Right renal pelvis (tissue), 4 donors: ENCODE data around the gene TMEM134. TPM values are rescaled to one million over a fixed set of nuclear protein-coding genes. Genes with fewer than 3 reads are reported as not detected.

Source experiments
- DNase-seq, 4 donors: peaks; one replicate each; pipeline ENCODE4 v3.0.0-alpha.2; 2013; ENCODE audit warnings: low read depth in 4 of 4, low spot score in 3 of 4, missing footprints in 1 of 4
- polyA plus RNA-seq, 4 donors: library from polyadenylated mRNA; unstranded; fragments of 120-200 nt; gene quantifications; one replicate each; pipeline ENCODE4 v1.2.1, GENCODE V29; 2013; ENCODE audit not compliant: insufficient read length in 4 of 4

Gene TMEM134
- polyA plus RNA-seq, 4 donors, result 43.8 to 73.6 (median 49.3) TPM

GRCh38 chr11:67501854-67502253 is 32.8 kb upstream of the TMEM134 start:
- DNase-seq, result no peak

GRCh38 chr11:67500831-67501715 is 32.0 kb upstream of the TMEM134 start:
- DNase-seq, result no peak

- no peak for DNase-seq
These were observed 31.4 kb upstream of the TMEM134 start for GRCh38 chr11:67500484-67500821.

GRCh38 chr11:67499808-67500483 is 30.9 kb upstream of the TMEM134 start:
- no peak for DNase-seq

GRCh38 chr11:67498544-67498972 is 29.5 kb upstream of the TMEM134 start:
- no peak for DNase-seq

- no peak for DNase-seq
These were observed 28.7 kb upstream of the TMEM134 start for GRCh38 chr11:67497656-67498291.

GRCh38 chr11:67496113-67496512 is 27.1 kb upstream of the TMEM134 start:
- DNase-seq, result no peak

GRCh38 chr11:67495234-67496005 is 26.4 kb upstream of the TMEM134 start:
- DNase-seq, result no peak

- no peak for DNase-seq
These were observed 25.6 kb upstream of the TMEM134 start for GRCh38 chr11:67494371-67495233.

- DNase-seq, result no peak
These were observed 24.7 kb upstream of the TMEM134 start for GRCh38 chr11:67493548-67494370.

- no peak for DNase-seq
These were observed 23.9 kb upstream of the TMEM134 start for GRCh38 chr11:67492801-67493547.

- DNase-seq, result no peak
These were observed 23.1 kb upstream of the TMEM134 start for GRCh38 chr11:67492069-67492727.

GRCh38 chr11:67491276-67492068 is 22.4 kb upstream of the TMEM134 start:
- DNase-seq, result no peak

- DNase-seq, result no peak
These were observed 21.6 kb upstream of the TMEM134 start for GRCh38 chr11:67490727-67491065.

GRCh38 chr11:67489885-67490726 is 21.1 kb upstream of the TMEM134 start:
- no peak for DNase-seq

- no peak for DNase-seq
These were observed 20.3 kb upstream of the TMEM134 start for GRCh38 chr11:67489203-67489884.
